CD14-positive monocyte (primary cell): ENCODE data around the gene RDH8. TPM values are rescaled to one million over a fixed set of nuclear protein-coding genes. Genes with fewer than 3 reads are reported as not detected.

ENCODE experiments used
- DNase-seq, 3 donors: peaks; one replicate each; pipeline ENCODE4 v3.0.0-alpha.2; 2011 to 2022
- H2AFZ ChIP-seq: 2 replicates; pipeline ENCODE4 v1.6.0; 2012; ENCODE audit warnings: mild to moderate bottlenecking, low read depth, low read length, inconsistent platforms; ENCODE audit not compliant: insufficient read depth, poor library complexity, severe bottlenecking
- H3K27ac ChIP-seq, 2 donors: 1 replicate in 1 of 2; 2 replicates in 1 of 2; pipeline ENCODE4 v1.5.1; 2012 to 2013; ENCODE audit warnings: low read length in 2 of 2, control low read depth in 1 of 2, inconsistent platforms in 1 of 2, low read depth in 1 of 2, mild to moderate bottlenecking in 1 of 2
- H3K27me3 ChIP-seq, 2 donors: one replicate each; pipeline versions ENCODE4 v1.6.0 to v1.6.1; 2011 to 2013; ENCODE audit warnings: low read length in 2 of 2; ENCODE audit not compliant: control insufficient read depth in 2 of 2, insufficient read depth in 2 of 2
- H3K36me3 ChIP-seq, 2 donors: replicated peaks in 1 of 2; 1 replicate in 1 of 2; 2 replicates in 1 of 2; pipeline versions ENCODE4 v1.5.1 to v1.6.1; 2012 to 2013; ENCODE audit warnings: low read length in 2 of 2, control low read depth in 1 of 2, inconsistent platforms in 1 of 2, mild to moderate bottlenecking in 1 of 2; ENCODE audit not compliant: insufficient read depth in 2 of 2, control insufficient read depth in 1 of 2
- H3K4me1 ChIP-seq, 2 donors: 1 replicate in 1 of 2; 2 replicates in 1 of 2; pipeline versions ENCODE4 v1.5.1 to v1.6.1; 2012 to 2013; ENCODE audit warnings: low read length in 2 of 2, control low read depth in 1 of 2, inconsistent platforms in 1 of 2, mild to moderate bottlenecking in 1 of 2, moderate library complexity in 1 of 2; ENCODE audit not compliant: insufficient read depth in 2 of 2, control insufficient read depth in 1 of 2
- H3K4me2 ChIP-seq: replicated peaks from 2 replicates; pipeline ENCODE3; 2012; ENCODE audit warnings: low read length, moderate library complexity, mild to moderate bottlenecking; ENCODE audit not compliant: poor library complexity, severe bottlenecking; ENCODE audit errors: extremely low read depth
- H3K4me3 ChIP-seq, 3 experiments: fragments of 200-600 bp in 1 of 3; sonication (generic) in 1 of 3; replicated peaks in 1 of 3; 1 replicate in 2 of 3; 2 replicates in 1 of 3; pipeline ENCODE4 v1.5.1; 2011 to 2013; ENCODE audit warnings: low read length in 3 of 3, mild to moderate bottlenecking in 3 of 3, control low read depth in 2 of 3, low read depth in 2 of 3, inconsistent platforms in 1 of 3, moderate library complexity in 1 of 3
- H3K79me2 ChIP-seq: 2 replicates; pipeline ENCODE4 v1.6.0; 2012; ENCODE audit warnings: mild to moderate bottlenecking, control low read depth, inconsistent platforms, low read length, moderate library complexity; ENCODE audit not compliant: insufficient read depth
- H3K9ac ChIP-seq: 2 replicates; pipeline ENCODE4 v1.6.0; 2017; ENCODE audit warnings: low read length, mild to moderate bottlenecking; ENCODE audit not compliant: insufficient read depth, poor library complexity, severe bottlenecking
- H3K9me3 ChIP-seq, 2 donors: replicated peaks in 1 of 2; 1 replicate in 1 of 2; 2 replicates in 1 of 2; pipeline versions ENCODE4 v1.5.1 to v1.6.1; 2012 to 2013; ENCODE audit warnings: low read length in 2 of 2, control low read depth in 1 of 2; ENCODE audit not compliant: control insufficient read depth in 1 of 2, insufficient read depth in 1 of 2
- H4K20me1 ChIP-seq: 2 replicates; pipeline ENCODE4 v1.6.0; 2012; ENCODE audit warnings: mild to moderate bottlenecking, low read length, control low read depth, moderate library complexity; ENCODE audit not compliant: insufficient read depth
- H3K27ac Mint-ChIP-seq, 7 donors: one replicate each; pipeline ENCODE4 v1.8.0; 2020; ENCODE audit warnings: mild to moderate bottlenecking in 7 of 7, mixed read lengths in 7 of 7, moderate library complexity in 6 of 7, inconsistent platforms in 2 of 7
- H3K27me3 Mint-ChIP-seq, 3 donors: one replicate each; pipeline ENCODE4 v1.8.0; 2021 to 2022; ENCODE audit warnings: low read depth in 3 of 3, mild to moderate bottlenecking in 3 of 3, mixed read lengths in 3 of 3, moderate library complexity in 3 of 3, inconsistent platforms in 1 of 3
- H3K36me3 Mint-ChIP-seq, 2 donors: one replicate each; pipeline ENCODE4 v1.8.0; 2020; ENCODE audit warnings: mixed read lengths in 2 of 2, inconsistent platforms in 1 of 2, mild to moderate bottlenecking in 1 of 2
- H3K4me1 Mint-ChIP-seq: one replicate; pipeline ENCODE4 v1.8.0; 2020; ENCODE audit warnings: mild to moderate bottlenecking, mixed read lengths
- H3K4me3 Mint-ChIP-seq, 2 donors: one replicate each; pipeline ENCODE4 v1.8.0; 2020; ENCODE audit warnings: mild to moderate bottlenecking in 2 of 2, mixed read lengths in 2 of 2, moderate library complexity in 1 of 2
- H3K9me3 Mint-ChIP-seq, 7 donors: one replicate each; pipeline ENCODE4 v1.8.0; 2020 to 2022; ENCODE audit warnings: mixed read lengths in 7 of 7, mild to moderate bottlenecking in 6 of 7, moderate library complexity in 6 of 7, inconsistent platforms in 2 of 7
- CTCF ChIP-seq: fragments of 200-600 bp; IDR thresholded peaks from one replicate; pipeline ENCODE4 v1.8.0; 2022; ENCODE audit warnings: antibody characterized with exemption, mild to moderate bottlenecking
- WGBS: methylation state at CpG from one replicate; pipeline ENCODE4 v1.1.5; 2013; ENCODE audit warnings: missing lambda C conversion rate; ENCODE audit not compliant: insufficient coverage; 5-methylcytosine and 5-hydroxymethylcytosine counted together
- intact Hi-C, 2 donors: fragments of 100-400 bp; cut with micrococcal nuclease; formaldehyde crosslinking; loops; one replicate each; pipeline versions ENCODE4 v1.15.0 to v1.15.1; 2023
- polyA plus RNA-seq, 3 donors: library from polyadenylated mRNA; depleted of rRNA in 1 of 3; unstranded in 2 of 3; stranded (reverse) in 1 of 3; fragments of 300-500 nt in 2 of 3; fragments of >200 nt in 1 of 3; fragmentation: Illumina TruSeq in 2 of 3; gene quantifications; 1 replicate in 2 of 3; 2 replicates in 1 of 3; pipeline ENCODE4 v1.2.3, GENCODE V29; 2012 to 2021

The RDH8 gene
- polyA plus RNA-seq, 3 donors = not detected

GRCh38 chr19:9995999-9996398 is 17.3 kb upstream of the RDH8 start:
- no peak overlapping the region for H3K9ac ChIP-seq
- intact Hi-C loops = no loop called here
- no peak for TF ChIP-seq CTCF
- Mint-ChIP-seq H3K27ac (no peak overlapping the region), H3K27me3 (peaks cover 12 to 19% (median 17%) of the 10 kb centered on the region in 3 donors), H3K4me3 (no peak overlapping the region), H3K36me3 (no peaks in the 10 kb centered on the region), H3K9me3 (peaks cover 0 to 3% (median 0%) of the 10 kb centered on the region in 7 donors), H3K4me1 (no peaks in the 10 kb centered on the region)
- H3K27me3 ChIP-seq = no peaks in the 10 kb centered on the region
- H3K4me1 ChIP-seq = no peaks in the 10 kb centered on the region
- no peak overlapping the region for H3K4me3 ChIP-seq
- H3K79me2 ChIP-seq = no peaks in the 10 kb centered on the region
- H3K4me2 ChIP-seq = no peak overlapping the region
- no peak overlapping the region for H2AFZ ChIP-seq
- 87% methylated on average over 3 of the region's 7 CpGs for WGBS
- H4K20me1 ChIP-seq = no peaks in the 10 kb centered on the region
- no peaks in the 10 kb centered on the region for H3K9me3 ChIP-seq
- no peak overlapping the region for H3K27ac ChIP-seq
- DNase-seq = no peak
- H3K36me3 ChIP-seq = no peaks in the 10 kb centered on the region

GRCh38 chr19:9996541-9996940 is 16.7 kb upstream of the RDH8 start:
- TF ChIP-seq CTCF = no peak
- no peaks in the 10 kb centered on the region for H3K79me2 ChIP-seq
- H3K9me3 ChIP-seq = no peaks in the 10 kb centered on the region
- no peaks in the 10 kb centered on the region for H4K20me1 ChIP-seq
- H3K27me3 ChIP-seq = no peaks in the 10 kb centered on the region
- DNase-seq = no peak
- 91% methylated on average over 3 of the region's 5 CpGs for WGBS
- H3K4me3 ChIP-seq = no peak overlapping the region
- Mint-ChIP-seq H3K4me3 (no peak overlapping the region), H3K4me1 (no peaks in the 10 kb centered on the region), H3K27ac (no peak overlapping the region), H3K9me3 (peaks cover 0 to 3% (median 0%) of the 10 kb centered on the region in 7 donors), H3K27me3 (peaks cover 13 to 19% (median 18%) of the 10 kb centered on the region in 3 donors), H3K36me3 (no peaks in the 10 kb centered on the region)
- no peaks in the 10 kb centered on the region for H3K4me1 ChIP-seq
- H3K9ac ChIP-seq = no peak overlapping the region
- no peaks in the 10 kb centered on the region for H3K36me3 ChIP-seq
- no peak overlapping the region for H3K27ac ChIP-seq
- H3K4me2 ChIP-seq = no peak overlapping the region
- intact Hi-C loops = no loop called here
- no peak overlapping the region for H2AFZ ChIP-seq
